NB4 (cell line): ENCODE measurements around the gene ZNF512.

Experiments used
- CTCF ChIP-seq: IDR thresholded peaks from one replicate; pipeline ENCODE4 v1.5.1; 2012; ENCODE audit warnings: low read depth, low read length
- MYC ChIP-seq: IDR thresholded peaks from 2 replicates; pipeline ENCODE4 v1.6.1; 2011; ENCODE audit warnings: low read depth, low read length
- POLR2A ChIP-seq: IDR thresholded peaks from 2 replicates; pipeline ENCODE4 v1.6.1; 2011; ENCODE audit warnings: mild to moderate bottlenecking; ENCODE audit not compliant: insufficient read length; ENCODE audit errors: extremely low read depth
- TF ChIP-seq, protein P1 (sequence below): IDR thresholded peaks from 2 replicates; pipeline ENCODE4 v1.6.1; 2011; ENCODE audit warnings: low read depth, low read length

DNA sequence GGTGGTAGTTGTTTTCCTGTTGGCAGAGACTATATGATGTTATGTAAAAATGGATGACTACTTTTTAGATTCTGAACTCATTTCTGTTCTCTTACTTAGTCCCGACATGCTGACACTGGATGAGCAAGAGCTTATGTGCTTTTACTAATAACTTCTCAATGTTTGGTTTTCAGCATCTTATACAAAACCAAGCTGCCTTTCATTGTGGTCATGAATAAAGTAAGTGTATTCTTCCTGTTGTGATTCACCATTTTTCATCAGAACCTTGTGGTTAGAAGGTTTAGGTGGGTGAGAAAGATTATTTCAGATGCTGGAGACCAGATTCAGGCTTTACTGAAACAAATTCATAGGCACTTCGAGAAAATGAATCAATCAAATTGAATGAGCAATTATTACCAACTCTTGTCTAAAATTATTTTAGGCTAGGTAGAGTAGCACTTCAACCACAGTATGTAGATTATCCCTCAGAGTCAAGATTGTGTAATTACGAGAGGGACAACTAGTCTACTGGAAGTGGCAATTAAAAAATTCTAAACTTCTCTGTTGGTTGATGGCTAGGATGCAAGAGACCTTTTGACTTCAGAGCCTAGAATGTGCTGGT lies 55.3 kb downstream of the ZNF512 start:
- TF ChIP-seq CTCF (no peak), POLR2A (no peak), MYC (no peak)
- TF ChIP-seq, protein P1, sequence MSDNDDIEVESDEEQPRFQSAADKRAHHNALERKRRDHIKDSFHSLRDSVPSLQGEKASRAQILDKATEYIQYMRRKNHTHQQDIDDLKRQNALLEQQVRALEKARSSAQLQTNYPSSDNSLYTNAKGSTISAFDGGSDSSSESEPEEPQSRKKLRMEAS: no peak
